ENCODE data around the gene CENPP. TPM values are rescaled to one million over a fixed set of nuclear protein-coding genes. Genes with fewer than 3 reads are reported as not detected.

CENPP gene
- polyA plus RNA-seq, 4 donors, result 0.22 to 3.5 (median 2.0) TPM

GRCh38 chr9:92598382-92598781 lies 272.6 kb downstream of the CENPP start:
- Histone ChIP-seq H3K27me3 (ENCODE audit: control insufficient read depth in 3 of 3, insufficient read depth in 3 of 3, low read length in 3 of 3) (no peaks in the 10 kb centered on the region), H3K27ac (ENCODE audit: low read depth in 1 of 3, low read length in 2 of 3) (no peak overlapping the region), H3K9me3 (ENCODE audit: control insufficient read depth in 2 of 2, insufficient read depth in 1 of 2, low read depth in 1 of 2, low read length in 1 of 2) (no peaks in the 10 kb centered on the region), H3K4me3 (ENCODE audit: low read depth in 1 of 3, low read length in 3 of 3) (no peak overlapping the region), H3K36me3 (ENCODE audit: control insufficient read depth in 3 of 3, insufficient read depth in 2 of 3, low read depth in 1 of 3, low read length in 3 of 3) (no peaks in the 10 kb centered on the region), H3K4me1 (ENCODE audit: control insufficient read depth in 3 of 3, insufficient read depth in 2 of 3, low read depth in 1 of 3, low read length in 2 of 3) (peaks cover 0 to 8% (median 0%) of the 10 kb centered on the region in 3 donors)
- no peak for DNase-seq
- WGBS, 3 donors, result 81 to 95% (median 92%) methylated on average over 2 of the region's 2 CpGs
- FAIRE-seq, result no peak

- FAIRE-seq (no peak), DNase-seq (no peak)
- Histone ChIP-seq H3K27ac (ENCODE audit: low read depth in 1 of 3, low read length in 2 of 3) (peak overlapping the region in 2 of 3 donors; percentile 4 to 27), H3K4me1 (ENCODE audit: control insufficient read depth in 3 of 3, insufficient read depth in 2 of 3, low read depth in 1 of 3, low read length in 2 of 3) (peaks cover 0 to 8% (median 0%) of the 10 kb centered on the region in 3 donors), H3K27me3 (ENCODE audit: control insufficient read depth in 3 of 3, insufficient read depth in 3 of 3, low read length in 3 of 3) (no peaks in the 10 kb centered on the region), H3K4me3 (ENCODE audit: low read depth in 1 of 3, low read length in 3 of 3) (no peak overlapping the region), H3K9me3 (ENCODE audit: control insufficient read depth in 2 of 2, insufficient read depth in 1 of 2, low read depth in 1 of 2, low read length in 1 of 2) (peaks cover 0 to 6% of the 10 kb centered on the region in 2 donors), H3K36me3 (ENCODE audit: control insufficient read depth in 3 of 3, insufficient read depth in 2 of 3, low read depth in 1 of 3, low read length in 3 of 3) (no peaks in the 10 kb centered on the region)
- WGBS, 3 donors, result 72 to 89% (median 79%) methylated on average over 4 of the region's 4 CpGs
Measured at GRCh38 chr9:92599938-92600461, 274.2 kb downstream of the CENPP start.

- WGBS, 3 donors, result 69 to 91% (median 89%) methylated on average over 12 of the region's 12 CpGs
- Histone ChIP-seq H3K4me1 (ENCODE audit: control insufficient read depth in 3 of 3, insufficient read depth in 2 of 3, low read depth in 1 of 3, low read length in 2 of 3) (peaks cover 0 to 8% (median 0%) of the 10 kb centered on the region in 3 donors), H3K4me3 (ENCODE audit: low read depth in 1 of 3, low read length in 3 of 3) (no peak overlapping the region), H3K27ac (ENCODE audit: low read depth in 1 of 3, low read length in 2 of 3) (peak overlapping the region in 1 of 3 donors; percentile 87), H3K9me3 (ENCODE audit: control insufficient read depth in 2 of 2, insufficient read depth in 1 of 2, low read depth in 1 of 2, low read length in 1 of 2) (peaks cover 0 to 6% of the 10 kb centered on the region in 2 donors), H3K27me3 (ENCODE audit: control insufficient read depth in 3 of 3, insufficient read depth in 3 of 3, low read length in 3 of 3) (no peaks in the 10 kb centered on the region), H3K36me3 (ENCODE audit: control insufficient read depth in 3 of 3, insufficient read depth in 2 of 3, low read depth in 1 of 3, low read length in 3 of 3) (no peaks in the 10 kb centered on the region)
- DNase-seq, result no peak
- FAIRE-seq, result no peak
Measured at GRCh38 chr9:92600462-92601261, 274.9 kb downstream of the CENPP start.

GRCh38 chr9:92601451-92601850 lies 275.7 kb downstream of the CENPP start:
- 84 to 90% (median 89%) methylated on average over 12 of the region's 12 CpGs for WGBS, 3 donors
- Histone ChIP-seq H3K9me3 (ENCODE audit: control insufficient read depth in 2 of 2, insufficient read depth in 1 of 2, low read depth in 1 of 2, low read length in 1 of 2) (peaks cover 0 to 9% of the 10 kb centered on the region in 2 donors), H3K36me3 (ENCODE audit: control insufficient read depth in 3 of 3, insufficient read depth in 2 of 3, low read depth in 1 of 3, low read length in 3 of 3) (no peaks in the 10 kb centered on the region), H3K27ac (ENCODE audit: low read depth in 1 of 3, low read length in 2 of 3) (peak overlapping the region in 1 of 3 donors; percentile 87), H3K4me3 (ENCODE audit: low read depth in 1 of 3, low read length in 3 of 3) (no peak overlapping the region), H3K27me3 (ENCODE audit: control insufficient read depth in 3 of 3, insufficient read depth in 3 of 3, low read length in 3 of 3) (no peaks in the 10 kb centered on the region), H3K4me1 (ENCODE audit: control insufficient read depth in 3 of 3, insufficient read depth in 2 of 3, low read depth in 1 of 3, low read length in 2 of 3) (peaks cover 0 to 8% (median 0%) of the 10 kb centered on the region in 3 donors)
- no peak for FAIRE-seq
- DNase-seq, result no peak

GRCh38 chr9:92602413-92602812 lies 276.7 kb downstream of the CENPP start:
- Histone ChIP-seq H3K36me3 (ENCODE audit: control insufficient read depth in 3 of 3, insufficient read depth in 2 of 3, low read depth in 1 of 3, low read length in 3 of 3) (no peaks in the 10 kb centered on the region), H3K4me3 (ENCODE audit: low read depth in 1 of 3, low read length in 3 of 3) (no peak overlapping the region), H3K27ac (ENCODE audit: low read depth in 1 of 3, low read length in 2 of 3) (no peak overlapping the region), H3K27me3 (ENCODE audit: control insufficient read depth in 3 of 3, insufficient read depth in 3 of 3, low read length in 3 of 3) (no peaks in the 10 kb centered on the region), H3K9me3 (ENCODE audit: control insufficient read depth in 2 of 2, insufficient read depth in 1 of 2, low read depth in 1 of 2, low read length in 1 of 2) (peaks cover 0 to 9% of the 10 kb centered on the region in 2 donors), H3K4me1 (ENCODE audit: control insufficient read depth in 3 of 3, insufficient read depth in 2 of 3, low read depth in 1 of 3, low read length in 2 of 3) (peaks cover 0 to 8% (median 0%) of the 10 kb centered on the region in 3 donors)
- DNase-seq (no peak), FAIRE-seq (no peak)
- 90 to 95% (median 92%) methylated on average over 10 of the region's 10 CpGs for WGBS, 3 donors

- H3K27me3 ChIP-seq (ENCODE audit: control insufficient read depth in 3 of 3, insufficient read depth in 3 of 3, low read length in 3 of 3), result no peaks in the 10 kb centered on the region
- DNase-seq, result no peak
- H3K36me3 ChIP-seq (ENCODE audit: control insufficient read depth in 3 of 3, insufficient read depth in 2 of 3, low read depth in 1 of 3, low read length in 3 of 3), result no peaks in the 10 kb centered on the region
- 86 to 91% (median 88%) methylated on average over 5 of the region's 5 CpGs for WGBS, 3 donors
- FAIRE-seq, result no peak
- H3K27ac ChIP-seq (ENCODE audit: low read depth in 1 of 3, low read length in 2 of 3), result no peak overlapping the region
- no peak overlapping the region for H3K4me3 ChIP-seq (ENCODE audit: low read depth in 1 of 3, low read length in 3 of 3)
- peaks cover 0 to 8% (median 0%) of the 10 kb centered on the region in 3 donors for H3K4me1 ChIP-seq (ENCODE audit: control insufficient read depth in 3 of 3, insufficient read depth in 2 of 3, low read depth in 1 of 3, low read length in 2 of 3)
- peaks cover 0 to 9% of the 10 kb centered on the region in 2 donors for H3K9me3 ChIP-seq (ENCODE audit: control insufficient read depth in 2 of 2, insufficient read depth in 1 of 2, low read depth in 1 of 2, low read length in 1 of 2)
Measured at GRCh38 chr9:92603100-92603499, 277.3 kb downstream of the CENPP start.

- H3K27me3 ChIP-seq (ENCODE audit: control insufficient read depth in 3 of 3, insufficient read depth in 3 of 3, low read length in 3 of 3), result no peaks in the 10 kb centered on the region
- peaks cover 0 to 8% (median 0%) of the 10 kb centered on the region in 3 donors for H3K4me1 ChIP-seq (ENCODE audit: control insufficient read depth in 3 of 3, insufficient read depth in 2 of 3, low read depth in 1 of 3, low read length in 2 of 3)
- peaks cover 0 to 9% of the 10 kb centered on the region in 2 donors for H3K9me3 ChIP-seq (ENCODE audit: control insufficient read depth in 2 of 2, insufficient read depth in 1 of 2, low read depth in 1 of 2, low read length in 1 of 2)
- 86 to 94% (median 92%) methylated on average over 5 of the region's 5 CpGs for WGBS, 3 donors
- no peak overlapping the region for H3K4me3 ChIP-seq (ENCODE audit: low read depth in 1 of 3, low read length in 3 of 3)
- H3K27ac ChIP-seq (ENCODE audit: low read depth in 1 of 3, low read length in 2 of 3), result no peak overlapping the region
- H3K36me3 ChIP-seq (ENCODE audit: control insufficient read depth in 3 of 3, insufficient read depth in 2 of 3, low read depth in 1 of 3, low read length in 3 of 3), result no peaks in the 10 kb centered on the region
- no peak for DNase-seq
- no peak for FAIRE-seq
Measured at GRCh38 chr9:92603990-92604389, 278.2 kb downstream of the CENPP start.

- H3K4me1 ChIP-seq (ENCODE audit: control insufficient read depth in 3 of 3, insufficient read depth in 2 of 3, low read depth in 1 of 3, low read length in 2 of 3), result peaks cover 0 to 4% (median 0%) of the 10 kb centered on the region in 3 donors
- H3K27me3 ChIP-seq (ENCODE audit: control insufficient read depth in 3 of 3, insufficient read depth in 3 of 3, low read length in 3 of 3), result no peaks in the 10 kb centered on the region
- no peak overlapping the region for H3K4me3 ChIP-seq (ENCODE audit: low read depth in 1 of 3, low read length in 3 of 3)
- no peaks in the 10 kb centered on the region for H3K36me3 ChIP-seq (ENCODE audit: control insufficient read depth in 3 of 3, insufficient read depth in 2 of 3, low read depth in 1 of 3, low read length in 3 of 3)
- peaks cover 0 to 9% of the 10 kb centered on the region in 2 donors for H3K9me3 ChIP-seq (ENCODE audit: control insufficient read depth in 2 of 2, insufficient read depth in 1 of 2, low read depth in 1 of 2, low read length in 1 of 2)
- DNase-seq, result no peak
- 83 to 95% (median 93%) methylated on average over 5 of the region's 5 CpGs for WGBS, 3 donors
- FAIRE-seq, result no peak
- no peak overlapping the region for H3K27ac ChIP-seq (ENCODE audit: low read depth in 1 of 3, low read length in 2 of 3)
Measured at GRCh38 chr9:92605224-92605623, 279.5 kb downstream of the CENPP start.

All from small intestine (tissue), 7 donors.